ENCODE data around the gene LRP11.

GRCh38 chr6:149896491-149896890, 32.3 kb upstream of the LRP11 start:
- TF ChIP-seq EZH2 (IDR thresholded peaks at IDR 0.05; ENCODE audit: low read length, missing control alignments) (no peak), CTCF (conservative IDR thresholded peaks at IDR 0.05 in 1 of 2, IDR thresholded peaks at IDR 0.05 in 1 of 2; ENCODE audit: low read depth in 1 of 2, low read length in 2 of 2) (no peak)

Data from fibroblast of lung (primary cell).